Sciatic nerve (tissue), 2 donors: ENCODE measurements around the gene LEUTX. TPM values are rescaled to one million over a fixed set of nuclear protein-coding genes. Genes with fewer than 3 reads are reported as not detected.
"Not testable (repeated sequence)": the region's sequence is repeated elsewhere in the genome, so short reads cannot be mapped to it uniquely, and the experiment has no call there.

Experiments
- ATAC-seq: fragments of 200-7000 bp; cut with Tn5 transposase; one replicate; pipeline ENCODE4 v1.9.1; 2020; ENCODE audit warnings: mild to moderate bottlenecking, moderate library complexity
- DNase-seq: peaks from one replicate; pipeline ENCODE4 v3.0.0-alpha.2; 2020; ENCODE audit warnings: low spot score
- intact Hi-C: fragments of 100-400 bp; cut with DNase I; formaldehyde crosslinking; loops from one replicate; pipeline ENCODE4 v1.14.2; 2022
- total RNA-seq: library from RNA; stranded (reverse); fragmentation: NEBNext Ultra II Directional; extraction: Animal tissue kit (Norgen Biotek cat#: 25700); gene quantifications from one replicate; pipeline ENCODE4 v1.2.1, GENCODE V29; 2021
- donor health status: DM: no; HTN: no; CAD: no.
- donor health status: DM: no; HTN: no; CAD: no.

The LEUTX gene
- total RNA-seq, 1 donor from 2014 or later: not detected

- ATAC-seq (no peak), DNase-seq (no peak)
- intact Hi-C loops: loop anchor here (10.0 kb wide), 1 partner anchor 79 kb away; the partner anchor contains the start of gene FBL
Observed at GRCh38 chr19:39765091-39766076, 13.3 kb upstream of the LEUTX start.

DNA sequence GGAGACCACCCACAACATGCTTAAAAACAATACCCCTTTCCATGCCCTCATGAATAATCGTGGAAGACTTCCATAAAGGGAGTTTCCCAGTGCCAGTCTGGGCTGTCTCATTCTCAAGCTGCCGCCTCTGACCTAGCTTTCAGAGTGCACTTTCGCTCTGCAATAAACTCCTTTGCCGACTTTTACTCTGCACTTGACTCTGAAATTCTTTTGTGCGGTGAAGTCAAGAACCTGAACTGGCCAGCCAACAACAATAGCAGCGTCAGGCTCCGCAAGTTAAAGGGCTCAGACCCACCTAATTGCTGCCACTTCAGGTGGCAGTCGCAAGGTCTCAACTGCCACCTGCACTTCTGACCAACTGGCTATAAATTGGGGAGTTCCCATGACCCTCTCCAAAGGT is 10.3 kb upstream of the LEUTX start:
- intact Hi-C loops: loop anchor here (10.0 kb wide), 1 partner anchor 76 kb away; the partner anchor contains the start of gene FBL
- ATAC-seq: no peak

DNA sequence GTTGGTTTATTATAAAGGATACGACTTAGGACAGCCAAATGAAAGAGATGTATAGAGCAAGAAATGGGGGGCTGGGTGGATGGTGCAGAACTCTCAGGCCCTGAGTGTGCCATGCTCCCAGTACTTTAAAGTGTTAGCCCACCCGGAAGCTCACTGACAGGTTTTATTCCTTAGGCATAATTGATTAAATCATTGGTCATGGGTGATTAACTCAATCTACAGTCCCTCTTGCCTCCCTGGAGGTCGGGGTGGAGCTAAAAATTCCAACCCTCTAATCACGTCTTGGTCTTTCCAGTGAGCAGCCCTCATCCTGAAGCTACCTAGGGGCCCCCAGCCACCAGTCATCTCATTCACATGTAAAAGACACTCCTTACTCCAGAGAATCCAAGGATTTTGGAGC is 9.9 kb upstream of the LEUTX start:
- ATAC-seq (no peak), DNase-seq (no peak)
- intact Hi-C loops: loop anchor here (10.0 kb wide), 1 partner anchor 76 kb away; the partner anchor contains the start of gene FBL

More for the DNA sequence above, 10.3 kb upstream of the LEUTX start:
- no peak for DNase-seq

DNA sequence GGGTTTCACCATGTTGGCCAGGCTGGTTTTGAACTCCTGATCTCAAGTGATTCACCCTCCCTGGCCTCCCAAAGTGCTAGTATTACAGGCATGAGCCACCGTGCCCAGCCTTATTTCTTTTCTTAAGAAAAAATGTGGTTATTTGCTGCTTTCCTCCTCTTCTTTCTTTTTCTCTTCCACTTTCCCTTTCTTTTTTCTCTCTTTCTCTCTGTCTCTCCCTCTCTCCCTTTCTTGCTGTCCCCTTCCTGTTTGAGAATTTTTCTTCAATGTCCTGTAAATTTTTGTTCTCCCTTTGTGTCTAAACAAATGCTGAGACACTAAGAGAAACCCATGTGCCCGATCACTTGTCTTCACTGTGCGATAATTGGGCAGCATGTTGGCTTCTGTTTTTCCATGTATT is 2.2 kb downstream of the LEUTX start:
- DNase-seq: no peak
- intact Hi-C loops: no loop called here

GRCh38 chr19:39788244-39788643 is 9.6 kb downstream of the LEUTX start:
- intact Hi-C loops: no loop called here
- DNase-seq: no peak
- no peak for ATAC-seq

More for the DNA sequence above, 2.2 kb downstream of the LEUTX start:
- ATAC-seq: no peak

GRCh38 chr19:39792999-39793546 is 14.4 kb downstream of the LEUTX start:
- peak; percentile 82 for DNase-seq
- peak; percentile 97 for ATAC-seq
- intact Hi-C loops: no loop called here

- DNase-seq (no peak), ATAC-seq (no peak)
- intact Hi-C loops: no loop called here
Observed at GRCh38 chr19:39795001-39795400, 16.3 kb downstream of the LEUTX start.

DNA sequence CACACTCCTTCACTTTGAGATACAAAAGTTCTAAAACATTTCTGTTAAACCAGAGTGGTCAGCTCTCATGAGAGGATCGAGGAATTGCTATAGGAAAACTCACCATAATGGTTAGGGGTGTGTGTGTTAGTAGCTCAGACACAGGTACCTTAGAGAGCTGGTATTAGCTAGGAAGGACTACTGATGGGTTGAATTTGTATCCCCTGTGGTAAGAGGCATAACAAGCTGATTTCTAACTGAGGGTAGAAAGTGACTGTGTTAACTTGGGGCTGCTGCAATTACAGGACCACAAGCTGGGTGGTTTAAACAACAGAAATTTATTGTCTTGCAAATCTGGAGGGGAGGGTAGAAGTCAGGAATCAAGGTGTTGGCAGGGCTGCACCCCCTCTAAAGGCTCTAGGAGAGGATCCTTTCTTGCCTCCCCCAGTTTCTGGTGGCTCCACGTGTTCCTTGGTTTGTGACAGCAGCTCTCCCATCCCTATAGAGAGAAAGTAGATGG is 17.4 kb downstream of the LEUTX start:
- intact Hi-C loops: no loop called here
- ATAC-seq: no peak
- no peak for DNase-seq

GRCh38 chr19:39797083-39797482 is 18.4 kb downstream of the LEUTX start:
- DNase-seq: no peak
- no peak for ATAC-seq
- intact Hi-C loops: no loop called here

GRCh38 chr19:39802958-39803357 is 24.3 kb downstream of the LEUTX start:
- no peak for DNase-seq
- no peak for ATAC-seq
- intact Hi-C loops: no loop called here

- intact Hi-C loops: no loop called here
- no peak for ATAC-seq
- no peak for DNase-seq
Observed at GRCh38 chr19:39805104-39805503, 26.4 kb downstream of the LEUTX start.

DNA sequence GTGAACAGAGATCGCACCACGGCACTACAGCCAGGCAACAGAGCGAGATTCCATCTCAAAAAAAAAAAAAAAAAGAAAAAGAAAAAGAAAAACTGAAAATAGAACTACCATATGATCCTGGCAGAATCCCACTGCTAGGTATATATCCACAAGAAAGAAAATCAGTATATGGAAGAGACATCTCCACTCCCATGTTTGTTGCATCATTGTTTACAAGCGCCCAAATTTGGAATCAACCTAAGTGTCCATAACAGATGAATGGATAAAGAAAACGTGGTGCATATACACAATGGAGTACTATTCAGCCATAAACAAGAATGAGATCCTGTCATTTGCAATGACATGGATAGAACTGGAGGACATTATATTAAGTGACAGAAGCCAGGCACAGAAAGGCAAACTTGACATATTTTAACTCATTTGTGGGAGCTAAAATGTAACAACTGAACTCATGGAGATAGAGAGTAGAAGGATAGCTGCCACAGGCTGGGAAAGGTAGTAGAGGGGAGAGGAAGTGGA is 29.3 kb downstream of the LEUTX start:
- intact Hi-C loops: no loop called here
- no peak for ATAC-seq
- no peak for DNase-seq

DNA sequence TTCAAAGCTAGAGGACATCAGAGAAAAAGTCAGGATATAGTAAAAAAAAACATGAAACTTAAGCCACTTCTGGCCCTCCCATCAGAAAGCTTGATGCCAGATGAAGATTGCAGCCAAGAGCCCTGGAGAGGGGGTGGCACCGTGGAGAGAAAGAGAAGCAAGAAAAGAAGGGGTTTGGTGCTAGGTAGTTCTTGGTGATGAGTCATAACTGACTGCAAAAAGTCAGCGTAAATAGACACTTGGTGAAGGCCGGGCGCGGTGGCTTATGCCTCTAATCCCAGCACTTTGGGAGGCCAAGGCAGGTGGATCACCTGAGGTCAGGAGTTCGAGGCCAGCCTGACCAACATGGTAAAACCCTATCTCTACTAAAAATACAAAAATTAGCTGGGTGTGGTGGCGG is 30.0 kb downstream of the LEUTX start:
- DNase-seq, intact Hi-C loops, ATAC-seq: not testable (repeated sequence)

DNA sequence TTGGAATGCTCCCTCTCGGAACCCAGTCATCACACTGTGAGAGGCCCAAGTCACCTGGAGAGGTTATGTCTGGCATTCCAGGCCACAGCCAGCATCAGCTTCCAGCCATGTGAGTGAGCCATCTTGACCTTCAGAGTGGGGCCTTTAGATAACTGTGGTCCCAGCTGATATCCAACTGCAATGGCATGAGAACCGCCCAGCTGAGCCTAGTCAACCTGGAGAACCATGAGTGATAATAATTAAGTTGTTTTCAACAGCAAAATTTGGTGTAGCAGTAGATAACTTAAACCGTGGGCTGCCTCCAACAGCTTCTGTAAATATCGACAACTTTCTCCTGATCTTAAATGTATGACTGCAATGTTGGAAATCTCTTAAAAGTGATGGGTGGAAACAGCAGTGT is 30.7 kb downstream of the LEUTX start:
- intact Hi-C loops: no loop called here
- DNase-seq (no peak), ATAC-seq (no peak)

DNA sequence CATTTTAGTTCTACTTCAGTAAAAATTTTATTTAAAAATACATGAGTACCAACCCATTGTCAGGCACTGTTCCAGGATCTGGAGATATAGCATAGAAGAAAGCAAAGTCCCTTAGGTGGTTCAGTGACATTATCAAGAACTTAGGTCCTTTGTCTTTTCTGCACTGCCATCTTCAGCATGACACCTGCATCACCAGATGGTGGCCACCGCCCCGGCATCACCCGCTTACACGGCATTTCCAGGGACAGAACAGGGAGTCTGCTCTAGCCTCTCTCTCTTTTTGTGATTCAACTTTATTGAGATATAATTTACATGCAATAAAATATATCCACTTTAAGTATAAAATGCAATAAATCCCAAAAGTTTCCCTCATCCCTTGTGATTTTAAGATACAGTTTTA is 31.8 kb downstream of the LEUTX start:
- DNase-seq: no peak
- intact Hi-C loops: no loop called here
- ATAC-seq: no peak

- no peak for DNase-seq
- intact Hi-C loops: no loop called here
- no peak for ATAC-seq
Observed at GRCh38 chr19:39811064-39811463, 32.4 kb downstream of the LEUTX start.

- intact Hi-C loops: no loop called here
- ATAC-seq (peak; percentile 26), DNase-seq (no peak)
Observed at GRCh38 chr19:39813264-39813993, 34.8 kb downstream of the LEUTX start.

DNA sequence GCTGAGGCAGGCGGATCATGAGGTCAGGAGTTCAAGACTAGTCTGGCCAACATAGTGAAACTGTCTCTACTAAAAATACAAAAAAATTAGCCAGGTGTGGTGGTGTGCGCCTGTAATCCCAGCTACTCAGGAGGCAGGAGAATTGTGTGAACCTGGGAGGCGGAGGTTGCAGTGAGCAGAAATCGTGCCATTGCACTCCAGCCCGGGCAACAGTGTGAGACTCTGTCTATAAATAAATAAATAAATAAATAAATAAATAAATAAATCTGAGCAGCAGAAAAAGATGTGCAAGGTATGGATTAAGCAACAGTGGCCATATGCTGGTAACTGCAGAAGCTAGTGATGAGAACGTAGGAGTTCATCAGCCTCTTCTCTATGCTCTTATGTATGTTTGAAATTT is 35.5 kb downstream of the LEUTX start:
- ATAC-seq, intact Hi-C loops, DNase-seq: not testable (repeated sequence)

DNA sequence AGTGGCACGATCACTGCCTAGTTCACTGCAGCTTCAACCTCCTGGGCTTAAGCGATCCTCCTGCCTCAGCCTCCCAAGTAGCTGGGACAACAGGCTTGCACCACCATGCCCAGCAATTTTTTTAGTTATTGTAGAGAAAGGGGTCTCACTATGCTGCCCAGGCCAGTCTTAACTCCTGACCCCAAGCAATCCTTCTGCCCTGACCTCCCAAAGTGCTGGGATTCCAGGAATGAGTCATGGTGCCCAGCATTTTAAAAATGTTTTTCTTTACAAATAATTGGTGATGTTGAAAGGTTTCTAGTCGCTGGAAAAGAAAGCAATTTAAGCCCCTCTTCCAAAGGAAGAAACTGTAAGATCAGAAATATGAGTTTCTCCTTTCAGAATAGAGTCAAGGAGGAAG is 35.9 kb downstream of the LEUTX start:
- intact Hi-C loops: no loop called here
- DNase-seq (no peak), ATAC-seq (no peak)
